ENCODE results near the gene BZW2.

DNA sequence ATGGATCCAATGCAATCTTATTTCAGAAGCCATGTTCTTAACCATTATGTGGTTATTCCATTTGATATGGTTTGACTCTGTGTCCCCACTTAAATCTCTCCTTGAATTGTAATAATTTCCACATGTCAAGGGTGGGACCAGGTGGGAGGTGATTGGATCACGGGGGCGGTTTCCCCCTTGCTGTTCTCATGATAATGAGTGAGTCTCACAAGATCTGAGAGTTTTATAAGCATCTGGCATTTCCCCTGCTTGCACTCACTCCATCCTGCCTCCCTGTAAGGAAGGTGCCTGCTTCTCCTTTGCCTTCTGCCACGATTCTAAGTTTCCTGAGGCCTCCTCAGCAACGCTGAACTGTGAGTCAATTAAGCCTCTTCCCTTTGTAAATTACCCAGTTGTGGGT is 75.6 kb downstream of the BZW2 start:
- TF ChIP-seq, protein P1, sequence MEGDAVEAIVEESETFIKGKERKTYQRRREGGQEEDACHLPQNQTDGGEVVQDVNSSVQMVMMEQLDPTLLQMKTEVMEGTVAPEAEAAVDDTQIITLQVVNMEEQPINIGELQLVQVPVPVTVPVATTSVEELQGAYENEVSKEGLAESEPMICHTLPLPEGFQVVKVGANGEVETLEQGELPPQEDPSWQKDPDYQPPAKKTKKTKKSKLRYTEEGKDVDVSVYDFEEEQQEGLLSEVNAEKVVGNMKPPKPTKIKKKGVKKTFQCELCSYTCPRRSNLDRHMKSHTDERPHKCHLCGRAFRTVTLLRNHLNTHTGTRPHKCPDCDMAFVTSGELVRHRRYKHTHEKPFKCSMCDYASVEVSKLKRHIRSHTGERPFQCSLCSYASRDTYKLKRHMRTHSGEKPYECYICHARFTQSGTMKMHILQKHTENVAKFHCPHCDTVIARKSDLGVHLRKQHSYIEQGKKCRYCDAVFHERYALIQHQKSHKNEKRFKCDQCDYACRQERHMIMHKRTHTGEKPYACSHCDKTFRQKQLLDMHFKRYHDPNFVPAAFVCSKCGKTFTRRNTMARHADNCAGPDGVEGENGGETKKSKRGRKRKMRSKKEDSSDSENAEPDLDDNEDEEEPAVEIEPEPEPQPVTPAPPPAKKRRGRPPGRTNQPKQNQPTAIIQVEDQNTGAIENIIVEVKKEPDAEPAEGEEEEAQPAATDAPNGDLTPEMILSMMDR (IDR thresholded peaks at IDR 0.05), result no peak
- no peak for TF ChIP-seq POLR2A (IDR thresholded peaks at IDR 0.05)
